Peyer's patch (tissue), 4 donors: ENCODE measurements around the gene ARID3B.

Experiments used
- POLR2A ChIP-seq, 2 donors: fragments of 450-650 bp; IDR thresholded peaks; one replicate each; pipeline ENCODE4 v1.5.1; 2017; ENCODE audit warnings: antibody characterized with exemption in 2 of 2, mild to moderate bottlenecking in 2 of 2, moderate library complexity in 2 of 2
- TF ChIP-seq, protein P1 (sequence below), 6 experiments: fragments of 450-650 bp in 4 of 6; fragments of 200-600 bp in 2 of 6; sonication (generic) in 1 of 6; IDR thresholded peaks; one replicate each; pipeline ENCODE4 v1.5.1; 2017 to 2019; ENCODE audit warnings: antibody characterized with exemption in 6 of 6, mild to moderate bottlenecking in 3 of 6, moderate library complexity in 1 of 6

DNA sequence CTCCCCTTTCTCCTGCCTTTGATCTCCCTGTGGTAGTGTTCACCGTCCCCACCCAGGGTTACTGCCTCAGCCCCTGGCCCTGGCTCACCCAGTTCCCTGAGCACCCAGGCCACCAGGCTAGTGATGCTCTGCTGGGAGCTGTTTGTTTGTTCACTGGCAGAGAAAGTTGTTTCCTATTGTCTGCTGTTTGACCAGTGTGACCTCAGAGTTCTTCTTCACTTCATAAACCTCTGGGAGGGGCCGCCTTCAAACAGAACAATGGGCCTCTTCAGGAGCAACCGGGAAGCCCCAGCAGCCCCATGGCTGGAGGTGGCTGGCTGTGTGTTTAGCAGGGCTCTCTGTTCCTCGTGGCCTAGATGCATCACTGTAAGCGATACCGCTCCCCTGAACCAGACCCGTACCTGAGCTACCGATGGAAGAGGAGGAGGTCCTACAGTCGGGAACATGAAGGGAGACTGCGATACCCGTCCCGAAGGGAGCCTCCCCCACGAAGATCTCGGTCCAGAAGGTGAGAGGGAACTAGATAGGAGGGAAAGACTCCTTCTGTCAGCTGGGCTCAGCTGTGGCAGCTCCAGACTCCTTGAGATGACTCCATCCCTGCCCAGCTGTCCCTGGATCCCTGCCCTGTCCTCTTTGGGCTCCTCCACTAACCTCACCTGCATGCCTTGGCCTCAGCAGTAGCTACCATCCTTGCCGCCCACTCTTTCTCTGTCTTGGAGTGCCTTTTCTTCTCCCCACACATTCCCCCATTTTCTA, 78.0 kb downstream of the ARID3B start:
- TF ChIP-seq, protein P1, sequence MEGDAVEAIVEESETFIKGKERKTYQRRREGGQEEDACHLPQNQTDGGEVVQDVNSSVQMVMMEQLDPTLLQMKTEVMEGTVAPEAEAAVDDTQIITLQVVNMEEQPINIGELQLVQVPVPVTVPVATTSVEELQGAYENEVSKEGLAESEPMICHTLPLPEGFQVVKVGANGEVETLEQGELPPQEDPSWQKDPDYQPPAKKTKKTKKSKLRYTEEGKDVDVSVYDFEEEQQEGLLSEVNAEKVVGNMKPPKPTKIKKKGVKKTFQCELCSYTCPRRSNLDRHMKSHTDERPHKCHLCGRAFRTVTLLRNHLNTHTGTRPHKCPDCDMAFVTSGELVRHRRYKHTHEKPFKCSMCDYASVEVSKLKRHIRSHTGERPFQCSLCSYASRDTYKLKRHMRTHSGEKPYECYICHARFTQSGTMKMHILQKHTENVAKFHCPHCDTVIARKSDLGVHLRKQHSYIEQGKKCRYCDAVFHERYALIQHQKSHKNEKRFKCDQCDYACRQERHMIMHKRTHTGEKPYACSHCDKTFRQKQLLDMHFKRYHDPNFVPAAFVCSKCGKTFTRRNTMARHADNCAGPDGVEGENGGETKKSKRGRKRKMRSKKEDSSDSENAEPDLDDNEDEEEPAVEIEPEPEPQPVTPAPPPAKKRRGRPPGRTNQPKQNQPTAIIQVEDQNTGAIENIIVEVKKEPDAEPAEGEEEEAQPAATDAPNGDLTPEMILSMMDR (IDR thresholded peaks at IDR 0.05) = no peak
- no peak for TF ChIP-seq POLR2A (IDR thresholded peaks at IDR 0.05)
